Mucosa of gallbladder (tissue), 1 donor: ENCODE measurements around the gene SEMA4A. TPM values are rescaled to one million over a fixed set of nuclear protein-coding genes. Genes with fewer than 3 reads are reported as not detected.
"Not testable (repeated sequence)": the region's sequence is repeated elsewhere in the genome, so short reads cannot be mapped to it uniquely, and the experiment has no call there.

Experiments used
- DNase-seq: peaks from one replicate; pipeline ENCODE4 v3.0.0-alpha.2; 2020; ENCODE audit warnings: low spot score
- total RNA-seq: library from RNA; stranded (reverse); gene quantifications from one replicate; pipeline ENCODE4 v1.2.1, GENCODE V29; 2021
- donor health status: DM: no; HTN: no; CAD: no.

SEMA4A gene
- total RNA-seq, 1 donor from 2014 or later: 24.4 TPM

DNA sequence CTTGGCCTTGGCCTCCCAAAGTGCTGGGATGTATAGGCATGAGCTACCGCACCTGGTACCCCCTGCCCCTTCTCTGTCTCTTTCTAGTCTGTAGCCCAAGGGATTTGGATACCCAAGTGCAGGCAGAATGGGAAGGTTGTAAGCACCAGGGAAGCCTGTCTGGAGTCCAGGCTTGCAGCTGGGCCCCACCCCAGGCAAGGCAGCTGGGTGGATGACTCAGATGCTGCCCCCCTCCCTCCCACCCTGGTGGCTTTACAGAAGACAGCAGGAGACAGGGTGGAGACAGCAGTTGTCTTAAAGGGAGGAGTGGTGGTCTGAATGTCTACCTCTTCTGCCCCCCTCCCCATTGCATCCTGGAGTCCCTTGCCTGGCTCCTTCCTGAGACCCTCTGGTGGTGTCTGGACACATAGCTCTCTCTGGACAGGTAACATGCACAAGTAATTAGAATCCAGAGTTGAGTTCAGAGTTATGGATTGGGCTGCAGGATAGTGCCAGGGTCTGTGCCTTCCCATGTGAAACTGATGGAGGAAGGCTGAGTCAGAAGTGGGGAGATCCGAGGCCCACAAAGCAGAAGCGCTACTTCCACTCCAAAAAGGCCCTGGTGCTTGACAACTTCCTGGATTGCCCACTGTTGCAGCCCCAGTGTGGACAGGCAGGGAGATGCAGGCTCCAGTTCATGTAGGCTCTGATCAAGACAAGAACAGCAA is 33.7 kb upstream of the SEMA4A start:
- DNase-seq: no peak

DNA sequence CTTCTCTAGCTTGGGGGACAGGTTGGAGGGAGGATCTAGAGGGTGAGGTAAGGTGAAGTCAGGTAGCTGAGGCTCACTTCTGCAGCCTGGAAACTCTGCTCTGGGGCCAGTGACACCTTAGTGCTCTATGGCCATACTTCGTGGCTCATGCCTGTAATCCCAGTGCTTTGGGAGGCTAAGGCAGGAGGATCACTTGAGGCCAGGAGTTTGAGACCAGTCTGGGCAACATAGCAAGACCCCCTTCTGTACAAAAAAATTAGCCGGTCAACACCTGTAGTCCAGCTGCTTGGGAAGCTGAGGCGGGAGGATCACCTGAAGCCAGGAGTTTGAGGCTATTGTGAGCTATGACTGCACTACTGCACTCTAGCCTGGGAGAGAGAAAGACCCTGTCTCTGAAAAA is 33.1 kb upstream of the SEMA4A start:
- DNase-seq: no peak

DNA sequence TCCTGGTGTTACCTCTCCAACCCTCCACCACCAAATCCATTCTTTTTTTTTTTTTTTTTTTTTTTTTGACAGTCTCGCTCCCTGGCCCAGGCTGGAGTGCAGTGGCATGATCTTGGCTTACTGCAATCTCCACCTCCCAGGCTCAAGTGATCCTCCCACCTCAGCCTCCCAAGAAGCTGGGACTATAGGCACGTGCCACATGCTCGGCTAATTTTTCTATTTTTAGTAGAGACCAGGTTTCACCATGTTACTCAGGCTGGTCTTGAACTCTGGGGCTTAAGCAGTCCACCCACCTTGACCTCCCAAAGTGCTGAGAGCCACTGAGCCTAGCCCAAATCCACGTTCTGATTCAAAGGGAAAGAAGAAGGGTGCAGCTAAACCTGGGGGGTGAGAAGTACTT is 32.4 kb upstream of the SEMA4A start:
- not testable (repeated sequence) for DNase-seq

DNA sequence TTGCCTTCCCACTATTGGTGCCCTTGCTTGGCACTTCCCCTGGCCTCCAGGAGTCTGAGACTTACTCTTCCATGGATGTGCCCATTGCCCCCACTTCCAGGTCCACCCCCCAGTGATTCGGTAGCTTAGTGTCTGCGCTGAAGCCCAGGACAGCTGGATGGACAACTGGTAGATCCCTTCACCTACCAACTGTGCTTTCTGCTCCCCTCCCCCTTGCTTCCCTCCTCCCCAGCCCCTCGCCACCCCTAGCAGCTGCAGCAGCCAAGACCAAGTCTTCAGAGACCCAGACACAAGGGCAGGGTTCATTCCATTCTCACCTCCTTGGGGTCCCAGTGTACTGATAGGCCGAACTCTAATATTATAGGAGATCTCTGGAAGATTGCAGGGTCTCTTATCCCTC is 31.9 kb upstream of the SEMA4A start:
- DNase-seq: no peak

DNA sequence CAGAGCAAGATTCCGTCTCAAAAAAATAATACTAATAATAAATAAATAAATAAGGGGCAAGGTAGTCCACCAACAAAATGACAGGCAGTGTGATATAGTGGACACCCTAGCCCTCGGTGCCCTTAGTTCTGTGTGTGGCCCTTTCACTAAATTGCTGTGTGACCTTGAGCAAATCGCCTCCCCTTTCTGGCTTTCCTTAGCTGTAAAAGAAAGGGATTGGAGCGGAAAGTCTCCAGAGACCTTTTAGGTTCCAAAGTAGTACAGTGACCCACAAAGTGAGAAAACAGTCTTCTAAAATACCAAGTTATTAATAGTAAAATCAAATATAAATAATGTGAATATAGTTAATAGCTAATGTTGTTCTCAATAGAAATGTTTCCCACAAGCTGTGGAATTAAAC is 31.3 kb upstream of the SEMA4A start:
- no peak for DNase-seq

DNA sequence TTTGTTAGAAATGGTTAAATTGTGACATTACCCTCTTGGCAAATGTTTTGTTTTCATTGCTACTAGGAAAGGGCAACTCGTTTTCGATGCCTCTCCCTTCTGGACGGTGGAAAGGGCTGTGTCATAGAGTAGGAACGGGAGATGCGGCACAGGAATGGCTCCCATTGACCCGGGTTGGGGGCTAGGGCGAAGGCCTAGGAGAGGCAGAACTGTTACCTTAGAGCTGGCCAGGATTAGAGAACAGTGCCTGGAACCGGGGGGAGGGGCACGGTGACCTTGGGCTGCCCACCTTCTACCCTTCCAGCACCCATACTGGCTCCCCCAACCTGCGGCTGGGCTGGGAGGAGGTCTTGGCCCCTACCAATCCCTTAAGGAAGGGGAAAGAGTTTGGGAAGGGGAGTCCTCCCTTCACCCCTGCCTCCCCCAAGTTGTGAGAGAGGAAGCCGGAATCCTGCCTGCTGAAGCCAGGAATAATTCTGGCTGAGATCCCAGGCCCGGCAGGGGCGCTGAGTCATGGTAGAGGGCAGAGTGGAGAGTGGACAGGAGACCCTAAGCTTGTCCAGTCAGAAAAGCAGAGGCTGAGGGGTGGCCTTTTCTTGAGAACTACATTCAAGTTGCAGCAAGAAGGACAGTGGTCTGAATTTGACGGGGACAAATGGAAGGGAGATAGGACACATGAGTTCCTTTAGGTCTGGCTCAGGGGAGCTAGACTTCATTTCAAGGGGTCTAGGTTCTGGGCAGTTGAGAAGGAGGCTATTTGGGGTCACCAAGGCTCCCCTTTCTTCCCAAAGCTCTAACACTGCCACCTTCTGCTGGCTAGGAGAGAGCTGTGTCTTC is 30.6 kb upstream of the SEMA4A start:
- DNase-seq: peak; percentile 81

DNA sequence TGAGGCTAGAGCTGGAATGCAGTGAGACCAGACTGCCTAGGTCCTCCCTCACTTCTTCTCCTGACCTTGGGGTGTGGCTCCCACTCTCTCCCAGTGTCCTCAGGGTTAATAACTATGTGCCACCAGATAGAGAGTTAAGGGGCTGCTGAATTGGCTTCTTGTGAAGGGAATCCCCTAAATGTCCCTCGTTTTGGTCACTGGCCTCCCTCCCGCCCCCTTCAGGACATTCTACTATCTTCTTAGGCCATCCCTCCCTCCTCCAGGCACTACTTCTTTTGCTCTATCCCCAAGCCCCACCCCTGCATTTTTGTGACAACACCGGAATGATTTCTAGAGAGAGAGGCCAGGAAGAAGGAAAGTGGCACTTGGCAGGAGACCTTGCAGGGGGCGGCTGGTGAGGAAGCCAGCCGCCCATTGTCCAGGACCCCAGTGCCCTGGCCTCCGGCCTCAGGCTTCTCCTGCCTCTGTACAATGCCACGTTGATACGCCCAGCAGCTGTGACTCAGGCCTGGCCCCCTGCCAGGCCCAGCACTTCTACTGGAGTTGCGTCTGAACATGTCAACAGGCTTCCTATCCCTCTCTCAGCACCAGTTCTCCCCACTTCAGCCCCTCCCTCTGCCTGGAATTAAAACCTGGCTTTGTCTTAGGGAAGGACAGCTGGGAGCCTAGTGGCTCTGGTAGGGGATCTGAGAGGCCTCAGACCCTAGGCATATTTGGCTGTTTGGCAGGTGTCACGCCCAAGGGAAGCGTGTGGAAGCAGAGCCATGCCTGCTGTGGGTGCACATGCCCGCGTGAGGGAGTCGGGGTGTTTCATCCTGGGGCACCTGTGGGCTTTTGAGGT is 29.8 kb upstream of the SEMA4A start:
- peak; percentile 96 for DNase-seq

DNA sequence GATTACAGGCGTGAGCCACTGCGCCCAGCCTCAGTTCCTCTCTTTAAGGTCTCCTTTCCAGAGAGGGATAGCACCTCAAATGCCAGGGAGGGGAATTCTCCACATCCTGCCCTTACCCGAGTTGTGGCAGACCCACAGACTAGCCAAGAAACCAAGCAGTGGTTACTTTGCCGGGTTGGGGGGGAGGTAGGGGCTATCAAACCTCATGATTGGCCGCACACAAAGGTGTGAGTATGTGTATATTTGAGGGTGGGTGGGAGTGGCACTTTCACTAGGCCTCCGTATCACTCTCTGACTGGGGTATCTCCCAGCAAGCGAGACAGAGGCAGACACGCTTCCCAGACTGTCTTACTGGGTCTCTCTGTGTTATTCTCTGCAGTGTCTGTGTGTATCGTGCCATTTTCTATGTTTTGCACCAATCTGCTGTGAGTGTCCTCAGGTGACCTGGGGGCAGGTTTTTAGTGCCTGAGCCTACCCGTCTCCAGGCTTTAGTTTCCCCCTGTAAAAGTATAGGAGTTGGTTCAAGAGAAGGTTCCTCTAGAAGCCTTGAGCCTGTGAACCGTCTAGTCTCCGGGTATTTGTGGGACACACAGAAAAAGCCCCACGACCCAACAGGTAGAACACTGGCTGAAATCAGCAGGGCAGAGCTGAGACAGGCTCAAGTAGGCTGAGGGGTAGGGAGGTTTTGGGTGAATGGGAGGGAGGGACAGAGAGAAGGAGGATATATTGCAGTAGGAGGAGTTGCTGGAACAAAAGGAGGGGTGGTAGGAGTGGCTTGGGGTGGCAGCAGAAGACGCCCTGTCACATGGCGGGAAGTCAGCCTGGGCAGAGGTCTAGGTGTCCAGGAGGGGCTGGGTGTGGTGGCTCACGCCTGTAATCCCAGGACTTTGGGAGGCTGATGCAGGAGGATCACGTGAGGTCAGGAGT is 28.6 kb upstream of the SEMA4A start:
- DNase-seq: peak; percentile 59

DNA sequence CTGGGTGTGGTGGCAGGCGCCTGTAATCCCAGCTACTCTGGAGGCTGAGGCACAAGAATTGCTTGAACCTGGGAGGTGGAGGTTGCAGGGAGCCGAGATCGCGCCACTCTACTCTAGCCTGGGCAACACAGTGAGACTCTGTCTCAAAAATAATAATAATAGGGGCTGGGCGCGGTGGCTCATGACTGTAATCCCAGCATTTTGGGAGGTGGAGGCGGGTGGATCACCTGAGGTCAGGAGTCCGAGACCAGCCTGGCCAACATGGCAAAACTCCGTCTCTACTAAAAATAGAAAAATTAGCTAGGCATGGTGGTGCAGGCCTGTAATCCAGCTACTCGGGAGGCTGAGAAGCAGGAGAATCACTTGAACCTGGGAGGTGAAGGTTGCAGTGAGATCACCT is 27.8 kb upstream of the SEMA4A start:
- DNase-seq: not testable (repeated sequence)

DNA sequence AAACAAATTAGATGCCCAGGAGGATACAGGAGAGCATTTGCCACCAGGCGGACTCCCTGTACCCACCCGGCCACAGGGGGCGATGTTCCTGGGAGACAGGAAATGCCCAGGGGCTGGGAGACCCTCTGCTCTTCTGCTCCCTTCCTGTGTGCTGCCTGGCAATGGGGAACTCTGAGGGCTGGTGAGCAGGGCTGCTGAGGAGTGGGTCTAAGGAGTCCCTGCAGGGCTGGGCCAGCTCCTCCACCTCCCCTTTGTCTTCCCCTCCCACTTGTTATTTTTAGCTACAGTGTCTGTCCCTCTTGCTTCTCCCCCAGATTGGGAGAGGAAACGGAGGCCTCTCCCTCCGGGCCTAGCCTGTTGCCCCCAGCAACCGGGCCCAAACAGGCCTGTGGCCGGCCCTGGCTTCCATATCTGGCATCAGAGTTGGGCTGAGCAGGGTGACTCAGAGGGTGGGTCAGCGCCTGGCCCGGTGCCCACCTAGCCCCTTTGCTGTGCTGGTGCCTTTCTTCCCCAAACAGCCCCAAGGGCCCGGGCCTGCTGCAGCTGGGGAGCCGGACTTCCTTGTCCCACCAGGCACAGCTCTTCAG is 27.2 kb upstream of the SEMA4A start:
- peak; percentile 79 for DNase-seq

DNA sequence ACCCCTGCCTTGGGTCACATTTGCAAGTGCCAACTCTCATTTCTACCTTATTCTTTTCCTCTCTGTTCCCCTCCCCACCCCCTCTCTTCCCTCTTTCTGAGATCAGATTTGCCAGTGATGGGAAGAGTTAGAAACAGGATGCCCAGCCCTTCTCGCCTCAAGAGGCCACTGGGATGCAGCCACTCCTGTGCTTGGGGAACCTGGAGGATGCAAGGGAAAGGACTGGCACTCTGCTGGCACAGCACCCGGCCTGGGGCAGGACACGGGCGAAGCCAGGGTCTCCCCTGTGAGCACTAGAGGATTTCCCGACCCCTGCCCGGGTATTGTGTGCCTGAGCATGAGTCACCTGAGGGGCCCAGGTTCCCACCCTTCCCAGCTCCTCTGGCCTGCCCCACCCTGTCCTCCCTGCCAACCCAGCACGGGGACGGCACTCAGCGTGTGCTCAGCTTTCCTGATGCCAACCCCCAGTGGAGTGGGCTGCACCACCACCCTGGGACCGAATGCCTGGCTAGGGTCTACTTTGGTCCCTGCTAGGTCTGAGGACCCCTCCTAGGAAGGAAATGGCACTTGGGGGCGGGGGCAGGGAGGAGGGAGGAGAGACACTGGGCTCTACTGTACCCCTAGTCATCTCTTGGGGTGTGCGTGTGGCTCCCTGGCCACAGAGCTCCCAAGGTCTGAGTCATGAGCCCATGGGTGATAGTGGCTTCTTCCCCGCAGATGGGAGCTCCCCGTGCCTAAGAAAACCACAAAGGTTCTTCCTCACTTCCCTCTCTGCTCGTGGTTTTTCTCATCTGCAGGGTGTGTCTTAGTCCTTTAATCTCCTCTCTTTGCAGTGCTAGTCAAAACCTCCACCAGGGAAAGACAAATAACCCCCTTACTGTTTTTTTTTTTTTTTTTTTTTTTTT is 26.5 kb upstream of the SEMA4A start:
- DNase-seq: no peak

DNA sequence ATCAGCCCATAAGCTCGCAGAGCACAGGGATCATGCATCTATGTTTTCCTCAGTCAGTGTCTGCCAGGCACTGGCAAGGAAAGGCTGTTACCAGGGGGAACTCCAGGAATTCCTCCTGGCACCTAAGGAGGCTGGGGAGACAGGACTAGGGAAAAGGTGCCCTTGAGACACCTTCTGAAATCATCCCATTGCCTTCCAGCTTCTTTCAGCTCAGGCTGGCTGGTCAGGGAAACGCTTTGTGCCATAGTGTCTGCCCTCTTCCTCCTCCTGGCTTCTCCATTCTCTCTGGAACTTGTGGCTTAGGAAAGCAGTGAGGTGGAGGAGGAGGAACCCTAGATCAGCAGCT is 25.1 kb upstream of the SEMA4A start:
- DNase-seq: no peak

DNA sequence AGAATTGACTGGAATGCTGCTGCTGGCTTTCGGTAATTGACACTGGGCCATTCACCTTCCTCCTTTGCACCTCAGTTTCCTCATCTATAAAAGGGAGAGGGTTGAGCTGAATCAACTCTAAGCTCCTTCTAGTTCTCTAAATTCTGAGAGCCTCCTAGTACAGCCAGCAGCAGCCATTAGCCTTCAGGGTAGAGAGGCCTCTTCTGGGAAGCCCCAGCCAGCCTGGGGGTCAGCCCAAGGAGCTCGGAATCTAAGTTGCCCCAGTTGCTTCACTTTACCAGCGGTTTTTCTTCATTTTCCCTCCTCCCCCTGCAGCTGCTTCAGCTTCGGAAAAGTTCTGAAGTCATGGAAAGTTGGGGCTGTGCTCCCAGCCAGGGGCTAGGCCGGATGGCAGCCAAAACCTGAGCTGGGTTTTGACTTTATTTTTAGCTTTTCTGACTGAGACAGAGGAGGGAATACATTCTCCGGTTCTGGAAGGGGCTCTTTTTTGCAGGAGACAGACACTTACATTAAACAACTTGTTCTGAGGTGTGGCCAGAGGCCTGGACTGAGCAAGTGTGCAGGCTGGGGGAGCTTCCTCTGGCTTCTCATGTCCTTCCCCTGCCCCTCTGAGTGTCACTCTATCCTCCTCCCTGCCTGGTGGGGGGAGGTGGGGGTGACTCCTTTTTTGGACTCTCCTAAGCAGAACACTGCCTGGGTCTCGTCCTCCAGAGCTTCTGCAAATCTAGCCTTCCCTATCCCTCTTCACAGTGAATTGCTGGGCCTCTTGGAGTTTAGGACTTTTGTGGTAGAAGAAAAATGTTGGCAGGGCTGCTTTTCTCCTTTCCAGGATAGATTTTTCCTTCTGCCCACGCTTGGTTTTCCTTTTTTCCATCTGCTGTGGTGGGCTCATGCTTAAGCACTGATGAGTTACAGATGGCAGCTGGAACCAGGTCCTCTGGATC is 24.5 kb upstream of the SEMA4A start:
- peak; percentile 58 for DNase-seq

DNA sequence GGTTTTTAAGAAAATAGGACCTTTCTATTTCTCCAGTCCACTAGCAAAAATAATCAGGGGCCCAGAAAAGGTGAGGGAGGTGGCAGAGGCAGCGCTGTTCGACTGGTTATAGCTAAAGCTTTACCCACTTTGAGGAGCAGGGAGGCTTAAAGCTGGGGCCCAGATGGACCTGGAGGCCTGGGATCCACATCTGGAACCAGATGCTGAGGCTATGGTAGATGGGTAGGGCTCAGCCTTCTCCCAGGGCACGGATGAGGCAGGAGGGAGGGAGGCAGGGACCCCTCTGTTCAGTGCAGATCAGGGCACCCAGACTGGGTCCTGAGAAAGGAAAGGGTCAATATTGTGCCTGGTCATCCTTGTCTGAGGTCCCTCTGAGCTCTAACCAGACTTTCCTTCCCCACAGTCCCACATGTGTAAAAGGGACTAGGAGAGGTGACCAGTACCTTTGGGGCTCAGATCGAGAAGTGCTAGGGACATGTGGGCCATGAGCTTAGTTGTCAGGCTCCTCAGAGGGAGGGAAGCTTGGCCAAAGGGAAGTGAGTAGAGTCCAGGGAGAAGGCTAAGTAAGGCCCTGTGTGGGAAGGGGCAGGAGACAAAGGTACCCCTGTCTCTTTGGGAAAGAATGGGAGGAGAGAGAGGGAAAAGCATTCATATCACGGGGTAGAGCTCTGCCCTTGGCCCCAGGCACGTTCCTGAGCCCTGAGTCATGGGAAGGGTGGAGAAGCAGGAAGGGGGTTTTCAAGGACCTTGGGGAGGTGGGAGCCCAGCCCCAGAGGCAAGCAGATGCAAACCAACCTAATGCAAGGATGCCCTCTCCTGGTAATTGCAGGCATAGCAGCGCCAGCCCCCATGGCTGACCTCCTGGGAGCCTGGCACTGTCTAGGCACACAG is 23.5 kb upstream of the SEMA4A start:
- DNase-seq: peak; percentile 88

DNA sequence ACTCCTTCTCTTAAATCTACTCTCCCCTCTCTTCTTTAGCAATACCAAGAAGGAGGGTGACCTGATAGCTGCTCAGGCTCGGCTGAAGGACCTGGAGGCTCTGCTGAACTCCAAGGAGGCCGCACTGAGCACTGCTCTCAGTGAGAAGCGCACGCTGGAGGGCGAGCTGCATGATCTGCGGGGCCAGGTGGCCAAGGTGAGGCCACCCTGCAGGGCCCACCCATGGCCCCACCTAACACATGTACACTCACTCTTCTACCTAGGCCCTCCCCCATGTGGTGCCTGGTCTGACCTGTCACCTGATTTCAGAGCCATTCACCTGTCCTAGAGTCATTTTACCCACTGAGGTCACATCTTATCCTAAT is 22.8 kb upstream of the SEMA4A start:
- no peak for DNase-seq

DNA sequence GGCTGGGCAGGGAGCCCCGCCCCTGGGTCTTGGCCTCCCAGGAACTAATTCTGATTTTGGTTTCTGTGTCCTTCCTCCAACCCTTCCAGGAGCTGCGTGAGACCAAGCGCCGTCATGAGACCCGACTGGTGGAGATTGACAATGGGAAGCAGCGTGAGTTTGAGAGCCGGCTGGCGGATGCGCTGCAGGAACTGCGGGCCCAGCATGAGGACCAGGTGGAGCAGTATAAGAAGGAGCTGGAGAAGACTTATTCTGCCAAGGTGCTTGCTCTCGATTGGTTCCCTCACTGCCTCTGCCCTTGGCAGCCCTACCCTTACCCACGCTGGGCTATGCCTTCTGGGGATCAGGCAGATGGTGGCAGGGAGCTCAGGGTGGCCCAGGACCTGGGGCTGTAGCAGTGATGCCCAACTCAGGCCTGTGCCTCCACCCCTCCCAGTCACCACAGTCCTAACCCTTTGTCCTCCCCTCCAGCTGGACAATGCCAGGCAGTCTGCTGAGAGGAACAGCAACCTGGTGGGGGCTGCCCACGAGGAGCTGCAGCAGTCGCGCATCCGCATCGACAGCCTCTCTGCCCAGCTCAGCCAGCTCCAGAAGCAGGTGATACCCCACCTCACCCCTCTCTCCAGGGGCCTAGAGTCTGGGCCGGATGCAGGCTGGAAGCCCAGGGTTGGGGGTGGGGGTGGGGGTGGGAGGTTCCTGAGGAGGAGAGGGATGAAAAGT is 18.5 kb upstream of the SEMA4A start:
- no peak for DNase-seq
